ENCODE results near the gene ARPP21.

The ARPP21 gene

DNA sequence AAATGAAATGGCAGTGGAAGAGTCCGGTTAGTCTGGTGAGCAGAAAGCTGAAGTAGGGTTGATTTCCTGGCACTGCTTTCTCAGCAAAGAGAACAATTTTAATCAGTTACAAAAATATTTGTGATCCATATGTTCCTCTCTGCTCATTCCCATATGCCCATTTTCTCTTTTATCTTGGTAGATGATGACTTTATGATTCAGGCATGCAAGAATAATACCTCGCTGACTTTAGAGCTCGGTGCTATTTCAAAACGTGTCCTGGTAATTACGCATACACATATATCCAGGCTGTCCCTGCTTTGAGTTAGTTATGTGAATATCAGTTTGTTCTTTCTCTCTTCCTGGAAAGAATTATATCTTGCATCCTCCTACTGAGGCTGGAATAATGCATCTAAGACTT, 38.5 kb downstream of the ARPP21 start:
- DNase-seq: peak in 1 of 2 donors; percentile 52

DNA sequence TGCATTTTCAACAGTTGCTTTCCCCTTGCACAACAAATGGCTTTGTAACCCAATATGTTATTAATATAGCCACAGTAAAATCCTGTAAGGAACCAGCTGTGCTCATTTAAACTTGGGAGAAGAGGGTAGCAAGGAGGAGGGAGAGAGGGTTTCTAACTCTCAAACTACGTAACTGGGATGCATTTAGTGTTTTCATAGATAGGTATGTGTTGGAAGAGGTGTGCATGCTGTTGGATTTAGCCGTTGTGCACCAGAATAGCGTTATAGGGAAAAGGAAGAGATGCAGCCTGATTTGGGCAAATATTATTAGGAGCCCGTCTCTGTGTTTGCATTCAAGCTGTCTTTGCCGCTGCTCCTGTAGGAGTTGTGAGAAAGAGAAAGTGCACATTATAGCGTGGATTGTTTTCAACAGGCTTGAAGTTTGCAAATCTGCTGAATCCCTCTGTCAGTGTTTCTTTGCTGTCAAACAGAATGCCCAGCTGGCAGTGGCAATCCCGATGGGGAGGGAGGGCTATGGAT, 39.4 kb downstream of the ARPP21 start:
- DNase-seq: no peak

DNA sequence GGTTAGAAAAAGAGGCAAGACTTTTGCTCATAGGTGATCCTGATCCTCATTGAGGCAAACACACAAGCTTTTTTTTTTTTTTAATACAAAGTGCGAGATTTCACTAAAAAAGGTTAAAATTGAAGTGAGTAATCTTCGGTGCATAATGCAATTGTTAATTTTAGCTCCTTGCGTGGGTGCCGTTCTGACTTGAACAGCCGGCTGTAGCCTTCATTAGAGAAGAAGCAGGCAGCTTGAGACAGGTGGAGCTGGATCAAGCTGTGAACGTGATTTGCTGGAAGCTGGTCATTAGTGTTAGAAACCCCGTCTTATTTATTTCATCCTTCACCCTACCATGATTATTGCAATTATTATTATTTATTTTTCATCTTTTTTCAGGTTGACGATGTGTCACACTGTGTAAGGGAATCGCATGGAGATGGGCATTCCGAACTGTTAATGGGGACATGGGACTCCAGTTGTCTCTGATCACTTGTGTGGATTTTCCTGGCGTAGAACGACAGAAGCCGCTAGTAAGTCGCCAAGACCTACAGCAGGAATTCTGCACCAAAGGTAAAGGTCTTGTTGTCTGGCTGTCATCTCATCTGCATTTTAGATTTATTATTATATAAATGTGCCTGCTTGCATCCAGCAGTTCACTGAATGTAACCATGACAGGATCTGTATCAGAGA, 40.2 kb downstream of the ARPP21 start:
- DNase-seq: no peak

DNA sequence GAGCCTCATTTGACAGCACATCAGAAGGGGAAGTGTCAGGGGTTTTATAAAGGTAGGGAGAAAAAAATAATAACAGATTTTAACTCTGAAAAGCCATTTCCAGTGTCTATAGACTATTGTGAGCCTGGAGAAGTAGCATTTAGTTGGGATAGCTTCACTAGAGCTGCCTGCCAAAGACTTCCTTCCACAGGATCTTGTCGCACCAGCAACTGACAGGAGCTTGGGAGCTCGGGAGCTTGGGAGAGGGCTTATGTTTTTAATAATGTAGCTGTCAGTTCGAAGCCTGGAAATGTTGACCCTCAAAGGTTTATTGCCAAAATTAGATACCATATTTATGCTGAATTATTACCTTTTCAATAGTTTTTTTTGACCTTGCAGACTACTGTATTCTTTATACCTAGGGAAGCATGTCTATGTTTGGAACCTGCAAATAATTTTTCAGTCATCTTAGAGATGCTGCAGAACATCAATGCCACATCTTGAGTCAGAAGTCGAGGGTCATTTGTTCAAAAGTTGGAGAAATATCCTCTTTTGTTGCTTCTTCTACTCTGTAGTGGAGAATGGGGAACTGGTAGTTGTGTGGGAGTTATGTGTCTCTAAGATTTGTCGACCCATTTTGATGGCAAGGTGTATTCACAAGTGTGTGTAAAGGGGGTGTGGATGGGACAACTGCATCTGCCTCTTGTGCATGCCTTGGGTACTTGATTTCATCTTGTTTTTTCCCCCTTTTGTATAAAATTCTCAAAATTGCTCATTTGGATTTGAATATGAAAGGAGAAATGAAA, 41.7 kb downstream of the ARPP21 start:
- no peak for DNase-seq

DNA sequence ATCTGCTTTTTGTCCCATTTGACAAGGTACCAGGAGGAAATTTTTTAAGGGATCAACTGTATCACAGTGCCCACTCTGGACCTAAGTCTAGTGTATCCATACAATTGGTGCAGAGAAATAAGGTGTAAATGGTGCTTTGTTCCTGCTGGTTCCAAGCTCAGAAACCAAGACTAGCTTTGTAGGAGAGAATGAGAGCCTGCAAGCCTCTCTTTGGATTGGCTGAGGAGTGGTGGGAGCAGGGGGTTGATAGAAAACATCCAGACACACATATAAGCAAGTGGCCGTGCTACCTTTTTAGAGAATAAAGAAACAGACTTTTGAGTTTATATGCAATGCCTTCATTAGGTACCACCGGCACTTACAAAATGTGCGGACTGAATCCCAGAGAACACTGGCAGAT, 45.8 kb downstream of the ARPP21 start:
- no peak for DNase-seq

DNA sequence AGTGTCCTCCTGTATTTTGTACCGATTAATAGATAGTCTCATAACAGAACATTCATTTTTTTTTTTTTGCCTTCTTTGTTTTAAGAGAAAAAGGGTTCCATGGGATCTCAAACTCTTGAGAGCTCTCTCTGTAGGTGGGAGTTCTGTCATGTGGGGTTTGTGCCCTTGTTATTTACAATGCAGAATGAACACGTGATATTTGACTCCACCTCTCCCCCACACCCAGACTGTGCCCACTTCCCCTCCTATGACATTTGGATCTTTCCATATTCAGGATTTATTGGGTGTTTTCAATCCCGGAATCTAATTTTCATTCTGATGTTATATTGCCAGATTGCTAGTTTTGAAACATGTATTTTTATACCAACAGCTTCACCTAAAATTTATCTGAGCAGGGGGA, 49.5 kb downstream of the ARPP21 start:
- no peak for DNase-seq

DNA sequence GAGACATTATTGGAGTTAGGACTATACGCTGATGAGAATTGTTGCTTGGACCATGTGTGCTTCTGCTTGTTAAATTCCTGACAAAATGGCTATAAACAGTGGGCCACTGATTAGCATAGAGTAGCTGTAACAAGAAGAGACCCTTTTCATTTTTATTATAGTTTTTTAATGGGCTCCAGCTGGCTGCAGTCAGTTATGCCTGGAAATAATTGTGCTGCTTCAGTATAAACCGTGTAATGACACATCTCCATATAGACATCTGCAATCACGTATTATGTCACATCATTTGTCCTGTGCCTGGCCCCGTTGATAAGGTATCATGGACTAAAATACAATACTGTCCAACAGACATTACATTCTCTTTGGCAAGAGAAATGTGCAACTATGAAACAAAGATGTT, 50.9 kb downstream of the ARPP21 start:
- DNase-seq: no peak

DNA sequence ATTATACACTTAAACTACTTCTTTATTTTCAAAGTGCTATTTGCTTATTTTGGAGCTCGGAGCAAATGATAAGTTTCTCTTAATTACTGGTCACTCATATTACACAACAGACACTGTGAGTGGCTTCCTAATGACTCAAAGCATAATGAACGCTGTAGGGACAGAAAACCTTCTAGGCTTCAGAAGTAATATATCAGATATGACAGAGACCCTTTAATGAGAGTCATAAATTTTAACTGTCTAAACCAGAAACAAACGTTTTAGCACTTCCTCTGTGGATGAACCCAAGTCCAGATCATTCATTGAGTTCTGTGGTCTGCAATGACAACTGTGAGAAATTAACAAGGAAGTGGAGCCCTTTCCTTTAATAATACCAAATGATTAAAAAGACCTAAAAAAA, 66.6 kb downstream of the ARPP21 start:
- DNase-seq: no peak

DNA sequence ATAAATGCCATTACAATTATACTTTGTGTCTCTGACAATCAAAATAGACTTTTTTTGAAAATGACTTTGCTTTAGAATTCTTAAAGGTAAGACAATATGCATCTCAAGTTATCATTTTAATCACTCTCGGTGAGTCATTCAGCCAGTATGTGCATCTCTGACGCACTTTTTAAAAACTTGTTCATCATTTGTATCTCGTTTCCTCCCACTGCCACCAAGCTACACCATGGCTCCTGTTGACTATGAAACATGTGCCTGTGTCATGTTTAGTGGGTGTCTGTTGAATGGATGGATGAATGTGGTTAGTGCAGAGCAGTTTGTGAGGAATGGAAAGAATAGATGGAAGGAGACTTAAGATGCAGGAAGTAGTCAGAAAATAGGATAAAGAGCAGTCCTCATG, 68.6 kb downstream of the ARPP21 start:
- DNase-seq: no peak

DNA sequence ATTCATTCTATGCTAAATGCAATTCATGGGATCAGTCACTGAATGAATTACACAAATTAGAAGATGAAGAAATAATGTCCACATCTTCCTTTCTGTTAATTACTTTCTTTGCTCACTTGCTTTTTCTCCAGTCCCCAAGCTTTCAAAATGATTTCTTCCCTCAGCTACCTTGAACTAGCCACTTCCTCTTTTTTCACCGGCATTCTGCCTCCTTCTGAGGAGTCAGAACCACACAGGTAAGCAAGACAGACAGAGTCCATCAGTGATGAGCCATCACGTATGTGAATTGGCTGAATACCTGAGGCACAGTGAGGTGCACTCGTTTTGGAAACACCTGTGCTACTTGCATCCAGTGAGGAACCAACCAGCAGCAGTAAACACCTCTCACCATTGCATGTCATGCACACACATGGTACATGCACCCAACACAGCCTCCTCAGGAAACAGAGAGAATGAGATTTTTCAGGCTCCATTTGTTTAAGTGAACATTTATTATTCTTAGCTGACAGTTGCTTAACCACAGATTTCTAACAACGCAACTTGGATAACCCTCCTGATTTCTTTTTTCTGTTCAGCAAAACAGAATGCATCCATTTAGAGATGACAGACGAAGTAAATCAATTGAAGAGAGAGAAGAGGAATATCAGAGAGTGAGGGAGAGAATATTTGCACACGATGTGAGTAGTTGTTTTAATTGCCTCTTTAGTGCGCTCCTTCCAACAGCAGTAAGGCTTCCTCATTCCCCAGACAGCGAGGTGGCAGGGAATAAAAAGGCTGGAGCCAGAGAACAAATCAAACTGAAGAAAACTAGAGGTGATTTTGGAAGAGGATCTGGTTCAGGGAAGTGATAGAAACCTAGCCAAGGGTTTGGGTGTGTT, 69.3 kb downstream of the ARPP21 start:
- DNase-seq: no peak

DNA sequence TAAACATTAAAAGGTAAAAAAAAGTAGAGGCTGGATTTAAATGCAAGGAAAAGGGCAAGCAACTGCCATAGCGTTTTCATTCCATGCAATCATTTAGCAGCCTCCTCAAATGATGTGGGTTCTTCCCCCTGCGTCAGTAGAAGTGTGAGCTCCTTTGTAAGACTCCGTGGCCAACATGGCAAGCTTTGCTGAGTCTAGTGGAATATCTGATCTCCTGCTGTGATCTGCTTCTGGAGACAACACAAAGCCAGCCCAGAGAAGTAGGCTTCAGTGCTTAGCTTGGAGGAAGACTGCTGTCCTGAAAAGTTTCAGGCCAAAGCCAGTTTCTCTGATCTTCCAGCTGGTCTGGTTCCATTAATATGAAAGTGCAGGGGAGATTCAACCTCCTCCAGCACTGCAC, 70.4 kb downstream of the ARPP21 start:
- no peak for DNase-seq

DNA sequence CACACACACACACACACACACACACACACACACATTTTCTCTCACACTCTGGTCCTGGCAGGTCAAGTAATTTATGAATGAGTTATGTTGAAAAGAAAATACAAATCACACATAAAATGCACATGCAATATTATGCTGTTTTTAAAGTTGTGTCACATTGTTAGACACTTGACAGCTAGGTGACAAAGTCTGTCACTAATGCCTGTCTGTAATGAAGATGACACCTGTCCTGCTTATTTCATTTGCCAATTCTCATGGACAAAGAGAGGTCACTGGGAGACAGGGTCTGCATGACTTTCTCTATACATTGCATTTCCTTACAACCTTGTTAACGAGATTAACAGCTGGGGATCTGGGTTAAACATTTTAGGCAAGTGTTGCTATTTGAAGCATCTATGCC, 71.2 kb downstream of the ARPP21 start:
- no peak for DNase-seq

DNA sequence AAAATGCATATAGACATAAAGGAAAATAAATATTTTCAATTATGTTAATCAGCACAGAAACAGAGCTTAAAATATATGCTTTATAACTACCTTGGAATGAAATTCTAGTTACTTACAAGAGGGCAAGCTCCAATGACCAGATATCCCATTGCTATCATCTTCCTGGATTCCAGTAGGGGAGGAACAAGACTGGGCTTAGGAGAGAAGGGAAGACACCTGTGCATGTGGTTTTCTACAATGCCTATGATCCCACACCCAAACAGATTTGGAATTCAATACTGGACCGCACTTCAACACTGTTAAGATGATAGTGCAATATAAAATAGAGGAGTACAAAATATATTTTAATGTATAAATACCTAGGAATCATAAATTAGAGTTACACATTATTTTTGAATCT, 79.6 kb downstream of the ARPP21 start:
- DNase-seq: no peak

DNA sequence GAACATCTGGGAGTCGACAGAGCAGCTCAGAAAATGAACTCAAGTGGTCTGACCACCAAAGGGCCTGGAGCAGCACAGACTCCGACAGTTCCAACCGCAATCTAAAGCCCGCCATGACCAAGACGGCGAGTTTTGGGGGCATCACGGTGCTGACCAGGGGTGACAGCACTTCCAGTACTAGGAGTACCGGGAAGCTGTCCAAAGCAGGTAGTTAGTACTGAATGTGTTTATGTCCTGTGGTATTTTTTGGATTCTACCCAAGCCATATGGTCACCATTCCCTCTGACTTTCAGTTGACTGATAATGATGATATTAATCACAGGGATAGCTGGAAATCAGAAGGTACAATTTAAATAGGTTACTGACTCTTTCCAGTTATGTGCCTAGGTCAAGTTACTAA, 82.3 kb downstream of the ARPP21 start:
- no peak for DNase-seq

DNA sequence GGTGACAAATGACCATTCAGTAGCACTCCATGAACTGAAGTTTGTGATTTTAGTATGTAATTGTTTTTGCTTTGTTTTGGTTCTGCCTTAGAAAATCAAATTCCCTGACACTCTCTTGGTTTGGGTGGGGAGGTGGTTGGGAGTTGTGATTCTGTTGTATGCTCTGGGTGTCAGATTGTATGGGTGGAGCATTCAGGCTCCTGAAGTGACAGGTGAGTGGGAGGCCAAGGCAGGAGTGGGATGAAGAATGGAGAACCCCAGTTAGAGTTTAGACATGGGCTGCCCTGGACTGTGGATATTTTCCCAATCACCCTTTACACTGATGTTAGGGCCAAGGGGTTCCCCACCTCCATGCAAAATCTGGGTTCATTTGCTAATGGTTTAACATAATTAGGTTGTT, 83.6 kb downstream of the ARPP21 start:
- no peak for DNase-seq

DNA sequence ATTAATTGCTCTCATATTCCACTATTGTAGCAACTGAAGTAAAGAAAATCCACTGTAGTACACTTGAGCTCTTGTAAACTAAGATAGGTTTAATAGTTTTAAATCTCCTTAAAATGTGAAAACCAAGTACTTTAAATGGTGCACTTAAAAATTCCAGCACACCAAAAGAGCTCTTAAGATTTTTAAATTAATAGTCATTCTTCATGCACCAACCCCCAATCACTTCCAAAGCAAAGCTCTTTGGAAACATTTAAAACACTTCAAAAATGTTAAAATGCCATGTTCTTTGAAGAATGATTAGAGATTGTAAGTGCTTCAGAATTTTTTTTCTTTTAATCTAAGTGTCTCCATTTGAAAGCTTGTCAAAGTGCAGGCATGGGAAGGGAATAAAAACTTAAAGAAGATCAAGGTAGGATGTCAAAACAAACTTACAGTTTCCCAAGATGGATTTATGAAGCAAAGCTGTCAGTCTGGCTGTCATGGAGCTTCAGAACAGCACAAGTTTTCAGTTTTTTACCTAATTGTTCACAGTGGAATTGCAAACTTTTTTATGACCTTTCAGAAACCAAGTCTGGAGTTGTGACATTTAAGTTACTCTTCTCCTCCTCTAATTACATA, 84.3 kb downstream of the ARPP21 start:
- no peak for DNase-seq

DNA sequence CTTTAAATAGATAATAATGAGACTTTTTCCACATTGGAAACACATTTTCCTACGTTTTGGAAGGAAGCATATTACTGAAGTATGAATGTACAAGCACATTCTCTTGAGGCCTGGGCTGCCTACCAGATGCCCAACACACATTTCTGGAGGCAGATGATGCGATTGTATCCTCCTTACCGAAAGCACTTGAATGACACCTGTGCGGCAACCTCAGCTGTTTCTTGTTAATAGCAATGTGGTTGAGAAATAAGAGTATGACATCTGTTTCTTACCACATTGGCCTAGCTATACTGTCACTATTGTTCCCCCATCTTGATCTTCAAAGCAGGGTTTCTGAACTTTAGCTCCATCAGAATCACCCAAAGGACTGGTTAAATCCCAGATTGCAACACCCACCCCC, 84.8 kb downstream of the ARPP21 start:
- DNase-seq: no peak

DNA sequence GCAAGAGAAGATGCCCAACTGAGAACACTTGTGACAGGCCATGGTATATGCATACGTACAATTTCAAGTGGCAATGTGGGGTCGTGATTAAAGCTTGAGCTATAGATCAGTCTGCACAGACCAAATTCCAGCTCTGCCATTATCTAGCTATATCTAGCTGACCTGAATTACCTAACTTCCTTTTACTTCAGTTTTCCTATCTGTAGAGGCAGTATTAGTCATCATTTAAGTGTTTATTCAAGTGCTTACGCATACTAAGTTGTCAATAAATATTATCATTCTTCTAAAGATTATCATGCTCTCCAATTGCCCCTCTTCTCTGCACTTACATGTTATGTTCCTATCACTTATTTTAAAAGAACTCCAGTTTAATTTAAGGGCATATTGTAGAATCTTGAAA, 87.9 kb downstream of the ARPP21 start:
- no peak for DNase-seq

DNA sequence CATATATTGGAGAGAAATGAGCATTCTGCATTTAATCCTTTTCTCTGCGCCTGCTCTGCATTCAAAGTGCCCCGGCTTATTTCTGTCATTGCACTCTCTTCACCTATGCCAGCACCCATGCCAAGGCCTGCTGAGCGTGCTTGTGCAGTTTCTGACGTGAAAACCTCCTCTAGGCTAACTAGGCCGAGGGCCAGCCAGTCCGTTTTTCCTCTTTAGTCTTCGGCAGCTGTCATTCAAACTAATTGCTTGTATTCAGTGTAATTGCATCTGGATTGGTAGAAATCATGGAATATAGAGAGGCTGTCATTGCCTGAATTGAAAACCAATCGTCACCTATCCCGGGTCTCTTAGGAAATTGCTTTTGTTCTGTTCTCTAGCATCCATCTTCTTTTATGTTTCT, 94.0 kb downstream of the ARPP21 start:
- no peak for DNase-seq

DNA sequence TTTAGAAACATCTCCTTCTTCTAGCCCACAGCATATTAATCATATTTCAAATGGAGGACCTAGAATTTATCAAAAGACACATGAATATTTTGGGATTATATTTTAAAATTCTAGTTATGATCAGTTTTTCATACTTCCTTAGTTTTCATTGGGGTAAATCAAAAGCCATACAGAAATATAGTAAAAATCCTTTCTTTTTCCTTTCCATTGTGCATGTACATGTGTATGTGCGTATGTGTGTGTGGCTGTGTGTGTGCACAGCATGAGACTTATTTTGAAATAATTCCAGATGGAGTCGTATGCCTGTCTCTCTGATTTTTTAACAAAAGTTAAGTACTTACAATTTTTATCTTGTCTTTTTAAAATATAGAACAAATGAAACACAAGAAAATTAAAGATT, 94.5 kb downstream of the ARPP21 start:
- DNase-seq: no peak

DNA sequence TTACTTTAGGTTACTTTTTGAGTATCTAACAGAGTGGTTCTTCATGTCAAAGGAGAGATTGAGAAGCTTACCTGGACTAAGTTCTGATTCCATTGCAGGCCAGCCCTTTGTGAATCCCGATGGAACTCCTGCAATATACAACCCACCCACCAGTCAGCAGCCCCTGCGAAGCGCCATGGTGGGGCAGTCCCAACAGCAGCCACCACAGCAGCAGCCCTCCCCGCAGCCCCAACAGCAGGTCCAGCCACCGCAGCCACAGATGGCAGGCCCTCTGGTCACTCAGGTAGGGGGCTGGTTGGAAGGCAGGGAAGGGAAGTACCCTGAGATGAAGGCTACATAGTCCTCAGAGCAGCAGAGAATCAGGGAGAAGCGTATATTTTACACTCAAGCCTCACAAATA, 97.8 kb downstream of the ARPP21 start:
- no peak for DNase-seq

DNA sequence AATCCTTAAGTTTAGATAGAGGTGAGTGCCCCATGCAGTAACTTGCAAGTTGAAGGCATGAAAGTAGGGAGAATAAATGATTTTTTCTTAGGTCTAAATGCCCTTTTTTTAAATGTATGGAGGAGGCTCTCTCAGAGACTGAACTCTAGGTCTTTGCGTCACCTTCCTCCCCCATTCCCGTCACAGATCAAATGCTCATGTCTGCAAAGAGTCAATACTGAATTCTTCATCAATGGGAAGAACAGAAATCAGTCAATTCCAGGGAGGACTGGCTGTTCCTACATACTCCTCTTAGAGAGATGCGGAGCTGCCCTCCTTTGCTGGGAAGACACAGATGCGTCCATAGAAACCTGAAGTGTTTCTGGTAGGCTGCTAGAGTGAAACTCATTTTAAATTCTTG, 98.2 kb downstream of the ARPP21 start:
- no peak for DNase-seq
